NCI-H146 (cell line): ENCODE data around the gene PLXNC1.

Experiments used
- DNase-seq: peaks from one replicate; lab custom pipeline; 2025; lab: John Stamatoyannopoulos, UW

The PLXNC1 gene

GRCh38 chr12:94204499-94205247 lies 56.3 kb downstream of the PLXNC1 start:
- no peak for DNase-seq

- DNase-seq, result no peak
Measured at GRCh38 chr12:94205822-94206221, 57.4 kb downstream of the PLXNC1 start.

DNA sequence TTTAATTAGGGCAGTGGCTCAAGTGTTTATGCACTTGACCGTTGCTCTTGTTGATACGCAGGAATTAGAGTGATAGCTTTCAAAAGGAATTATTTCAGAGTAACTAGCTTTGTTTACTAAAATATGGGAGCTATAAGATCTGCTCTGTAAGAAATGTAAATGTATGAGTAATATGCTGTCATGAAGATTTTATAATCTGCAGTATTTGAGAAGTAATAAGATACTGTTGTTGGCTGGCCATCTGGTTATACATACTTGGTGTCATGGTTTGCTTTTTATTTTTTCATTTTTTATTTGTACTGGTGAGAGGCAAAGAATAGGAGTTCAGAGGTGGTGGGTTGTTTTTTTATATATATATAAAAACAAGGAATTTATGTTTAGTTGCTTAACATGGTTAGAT lies 58.5 kb downstream of the PLXNC1 start:
- no peak for DNase-seq

DNA sequence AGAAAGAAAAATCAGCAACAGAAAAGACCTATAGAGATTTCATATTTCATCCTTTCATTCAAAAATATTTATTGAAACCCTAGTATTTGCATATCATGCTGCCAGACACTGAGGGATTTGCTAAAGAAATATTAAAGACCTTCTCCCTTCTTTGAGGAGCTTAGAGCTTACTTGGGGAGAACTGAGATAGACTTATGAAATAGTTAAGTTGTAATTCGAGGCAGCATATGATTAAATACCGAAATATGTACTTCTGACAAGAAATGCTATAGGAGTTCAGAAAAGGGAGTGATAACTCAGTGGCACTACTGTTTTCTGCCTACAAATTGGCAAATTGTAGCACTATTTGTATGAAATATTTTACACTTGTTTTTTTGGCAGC lies 59.1 kb downstream of the PLXNC1 start:
- no peak for DNase-seq

DNA sequence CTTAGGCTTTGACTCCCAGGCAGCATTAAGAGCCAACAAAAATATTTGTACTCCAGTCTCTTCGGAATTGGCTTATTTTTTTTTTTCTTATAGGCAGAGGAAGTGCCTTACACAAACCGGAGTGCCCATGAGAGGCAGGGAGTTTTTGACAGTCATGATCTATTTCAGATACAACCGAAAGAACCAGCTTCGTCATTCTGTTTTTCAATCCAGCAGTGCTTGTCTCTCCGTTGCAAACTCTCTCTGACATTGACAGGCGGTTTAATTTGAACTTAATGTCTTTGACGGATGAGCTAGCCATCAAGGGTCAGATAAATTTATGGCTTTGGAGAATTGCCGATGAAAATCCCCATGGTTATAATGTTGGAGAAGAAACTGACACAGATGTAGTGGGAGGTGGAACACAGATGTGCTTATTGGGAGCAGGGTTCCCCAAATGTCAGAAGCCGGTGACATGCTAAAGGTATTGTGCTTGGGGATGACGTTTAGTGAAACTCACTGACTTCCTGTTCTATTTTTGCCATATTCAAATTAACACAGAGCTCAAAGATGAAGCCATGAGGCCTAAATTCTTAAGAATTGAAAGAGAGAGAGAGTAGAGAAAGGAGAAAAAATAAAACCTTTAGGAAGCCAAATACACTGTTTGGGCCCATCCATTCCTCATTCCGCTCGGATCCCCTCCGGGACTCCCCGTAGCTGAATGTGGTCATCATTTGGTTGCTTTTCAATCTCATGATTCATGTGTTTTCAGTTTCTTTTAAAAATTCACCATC lies 59.7 kb downstream of the PLXNC1 start:
- no peak for DNase-seq

GRCh38 chr12:94208622-94208966 lies 60.2 kb downstream of the PLXNC1 start:
- no peak for DNase-seq

- no peak for DNase-seq
Measured at GRCh38 chr12:94209240-94209639, 60.9 kb downstream of the PLXNC1 start.

GRCh38 chr12:94211021-94211420 lies 62.6 kb downstream of the PLXNC1 start:
- DNase-seq, result no peak

- no peak for DNase-seq
Measured at GRCh38 chr12:94218233-94218632, 69.9 kb downstream of the PLXNC1 start.

DNA sequence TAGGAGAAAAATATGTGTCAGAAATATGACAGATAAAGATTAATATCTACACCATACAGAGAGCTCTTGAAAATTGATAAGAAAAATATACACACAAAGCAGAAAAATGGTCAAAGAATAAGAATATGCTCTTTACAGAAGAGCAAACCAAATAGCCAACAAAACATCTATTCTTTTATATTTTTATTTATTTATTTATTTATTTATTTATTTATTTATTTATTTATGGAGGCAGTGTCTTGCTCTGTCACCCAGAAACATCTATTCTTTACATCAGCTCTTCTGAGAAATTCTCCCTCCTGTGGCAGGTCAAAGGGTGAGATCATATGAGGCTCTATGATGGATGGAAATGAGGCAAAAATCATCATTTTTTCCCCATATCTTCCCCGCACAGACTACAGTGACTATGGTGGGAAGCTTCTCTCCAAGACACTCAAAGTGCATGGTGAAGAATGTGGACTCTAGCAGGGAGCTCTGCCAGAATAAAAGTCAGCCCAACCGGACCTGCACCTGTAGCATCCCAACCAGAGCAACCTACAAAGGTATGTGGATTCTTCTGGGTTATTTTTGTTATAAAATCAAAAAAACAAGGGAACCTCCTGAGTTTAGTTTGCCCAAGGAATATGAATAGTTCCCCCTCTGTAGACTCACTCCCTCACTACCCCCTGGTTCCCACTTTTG lies 71.4 kb downstream of the PLXNC1 start:
- DNase-seq, result no peak

DNA sequence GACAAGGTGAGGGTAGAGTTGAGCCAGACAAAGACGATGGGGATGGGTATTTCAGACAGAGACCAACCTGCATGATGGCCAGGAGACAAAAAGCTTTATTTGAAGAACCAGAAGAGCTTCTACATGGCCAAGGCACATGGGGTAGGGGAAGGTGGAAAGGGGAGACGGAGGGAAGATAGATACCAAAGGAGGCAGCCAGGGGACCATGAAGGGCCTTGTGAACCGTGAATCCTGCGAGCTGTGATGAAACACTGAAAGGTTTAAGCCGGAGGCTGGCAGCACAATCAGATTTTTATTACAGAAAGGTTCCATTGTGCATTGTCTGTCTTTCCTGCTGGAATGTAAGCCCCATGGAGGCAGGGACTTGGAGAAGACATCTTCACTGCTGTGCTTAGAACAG lies 72.4 kb downstream of the PLXNC1 start:
- no peak for DNase-seq

DNA sequence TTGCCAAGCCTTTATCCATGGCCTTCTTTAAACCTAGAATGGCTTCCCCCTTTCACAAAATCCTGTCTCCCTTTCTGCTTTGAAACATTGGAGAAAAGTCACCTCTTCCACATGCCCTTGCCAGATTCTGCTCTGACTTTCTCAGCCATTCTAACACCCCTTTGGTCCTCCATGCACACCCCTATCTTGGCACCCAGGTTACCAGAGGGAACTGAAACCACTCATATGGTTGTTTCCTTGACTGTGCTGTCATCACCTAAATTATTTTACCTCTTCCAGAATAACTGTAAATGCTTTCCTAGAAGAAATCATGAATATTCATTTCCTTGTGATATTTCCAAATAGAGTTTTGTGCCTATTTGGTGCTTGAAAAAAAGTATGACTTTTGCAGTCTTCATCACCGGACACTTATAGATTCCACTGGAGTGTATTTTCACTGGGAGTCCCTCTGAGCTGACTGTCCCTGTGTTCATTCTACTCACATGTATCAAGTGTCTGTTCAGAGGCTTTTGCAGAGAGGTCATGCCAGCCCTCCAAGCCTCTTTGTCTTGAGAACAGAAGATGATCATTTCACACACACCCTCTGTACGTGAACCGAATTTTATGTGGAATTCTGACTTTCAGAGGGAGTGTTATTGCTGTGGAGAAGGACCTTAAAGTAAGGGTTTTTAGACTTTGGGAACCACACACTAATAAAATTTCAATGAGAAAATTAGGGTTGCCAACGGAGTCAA lies 74.1 kb downstream of the PLXNC1 start:
- DNase-seq, result no peak

DNA sequence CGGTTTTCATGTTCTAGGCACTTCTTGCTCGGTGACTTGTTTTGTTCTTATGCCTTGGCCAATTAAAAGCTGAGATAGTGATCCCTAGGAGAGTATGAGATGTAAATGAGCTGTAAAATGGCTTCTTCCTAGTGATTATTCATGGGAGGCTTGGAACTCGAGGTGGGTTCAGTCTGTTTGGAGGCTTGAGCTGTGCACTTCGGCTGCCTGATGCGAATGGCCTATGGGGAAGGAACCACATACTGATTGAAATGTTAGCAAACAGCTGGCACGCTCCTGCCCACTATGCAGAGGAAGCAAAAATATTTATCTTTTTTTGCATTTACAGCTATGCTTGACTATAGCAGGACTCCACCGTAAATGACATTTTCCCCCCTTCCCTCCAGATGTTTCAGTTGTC lies 75.5 kb downstream of the PLXNC1 start:
- DNase-seq, result no peak

DNA sequence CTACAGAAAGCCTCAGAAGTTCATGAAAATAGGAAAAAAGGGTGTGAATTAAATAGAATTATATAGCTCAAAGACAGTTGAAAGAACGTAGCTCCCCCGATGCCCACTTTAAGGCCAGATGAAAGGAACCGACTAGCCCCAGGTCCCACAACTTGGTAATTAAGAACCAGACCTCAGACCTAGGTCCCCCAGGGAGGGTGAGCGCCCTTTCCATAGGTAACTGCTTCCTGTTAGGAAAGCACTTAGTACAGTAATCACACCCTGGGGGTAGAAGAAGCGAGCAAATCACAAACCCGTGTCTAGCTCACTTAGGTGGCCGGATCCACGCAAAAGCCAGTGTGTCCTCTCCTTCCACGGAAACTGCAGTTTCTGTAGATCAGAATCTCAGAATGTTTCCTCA lies 77.1 kb downstream of the PLXNC1 start:
- DNase-seq, result no peak

GRCh38 chr12:94225947-94226630 lies 77.7 kb downstream of the PLXNC1 start:
- DNase-seq, result peak; percentile 52

DNA sequence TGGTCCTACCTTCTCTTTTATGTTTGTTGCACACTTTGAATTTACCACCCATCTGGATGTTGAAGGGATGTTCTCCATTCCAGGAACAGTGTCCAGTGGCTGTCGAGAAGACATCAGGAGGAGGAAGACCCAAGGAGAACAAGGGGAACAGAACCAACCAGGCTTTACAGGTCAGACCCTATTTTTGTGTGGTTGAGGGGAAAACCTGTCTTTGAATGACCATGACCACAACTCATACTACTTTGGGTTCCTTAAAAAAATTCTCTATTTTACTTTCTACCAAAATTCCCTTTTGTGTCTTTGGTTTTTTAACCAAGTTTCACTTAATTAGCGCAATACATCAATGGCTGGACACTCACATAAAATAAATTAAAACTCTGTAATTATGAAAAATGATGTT lies 78.7 kb downstream of the PLXNC1 start:
- DNase-seq, result no peak

GRCh38 chr12:94228488-94228907 lies 80.1 kb downstream of the PLXNC1 start:
- DNase-seq, result no peak

DNA sequence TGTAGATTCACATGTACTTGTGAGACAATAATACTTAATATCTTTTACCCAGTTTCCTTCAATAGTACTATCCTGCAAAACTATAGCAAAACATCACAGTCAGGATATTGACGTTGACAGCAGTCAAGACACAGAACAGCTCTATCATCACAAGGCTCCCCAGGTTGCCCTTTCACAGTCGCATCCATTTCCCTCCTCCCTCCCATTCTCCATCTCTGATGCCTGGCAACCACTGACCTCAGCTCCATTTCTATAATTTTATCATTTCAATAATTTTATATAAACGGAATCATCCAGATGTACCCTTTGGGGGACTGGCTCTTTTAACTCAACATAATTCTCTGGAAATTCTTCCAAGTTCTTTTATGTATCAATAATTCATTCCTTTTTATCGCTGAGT lies 81.5 kb downstream of the PLXNC1 start:
- DNase-seq, result no peak

GRCh38 chr12:94230357-94230905 lies 82.1 kb downstream of the PLXNC1 start:
- DNase-seq, result no peak

GRCh38 chr12:94231709-94232108 lies 83.3 kb downstream of the PLXNC1 start:
- no peak for DNase-seq

- DNase-seq, result no peak
Measured at GRCh38 chr12:94235848-94236247, 87.5 kb downstream of the PLXNC1 start.
